HG03558 (cell line): ENCODE data around the gene MAEL.

Experiments
- ATAC-seq: cut with Tn5 transposase; IDR thresholded peaks from one replicate; pipeline ENCODE4 v1.9.1; 2021; ENCODE audit warnings: moderate number of reproducible peaks; ENCODE audit not compliant: unreplicated experiment; ENCODE audit errors: extremely low read depth

The MAEL gene

GRCh38 chr1:167052389-167052788 lies 63.3 kb downstream of the MAEL start:
- ATAC-seq = no peak

- ATAC-seq = no peak
Observed at GRCh38 chr1:167054531-167054930, 65.5 kb downstream of the MAEL start.

DNA sequence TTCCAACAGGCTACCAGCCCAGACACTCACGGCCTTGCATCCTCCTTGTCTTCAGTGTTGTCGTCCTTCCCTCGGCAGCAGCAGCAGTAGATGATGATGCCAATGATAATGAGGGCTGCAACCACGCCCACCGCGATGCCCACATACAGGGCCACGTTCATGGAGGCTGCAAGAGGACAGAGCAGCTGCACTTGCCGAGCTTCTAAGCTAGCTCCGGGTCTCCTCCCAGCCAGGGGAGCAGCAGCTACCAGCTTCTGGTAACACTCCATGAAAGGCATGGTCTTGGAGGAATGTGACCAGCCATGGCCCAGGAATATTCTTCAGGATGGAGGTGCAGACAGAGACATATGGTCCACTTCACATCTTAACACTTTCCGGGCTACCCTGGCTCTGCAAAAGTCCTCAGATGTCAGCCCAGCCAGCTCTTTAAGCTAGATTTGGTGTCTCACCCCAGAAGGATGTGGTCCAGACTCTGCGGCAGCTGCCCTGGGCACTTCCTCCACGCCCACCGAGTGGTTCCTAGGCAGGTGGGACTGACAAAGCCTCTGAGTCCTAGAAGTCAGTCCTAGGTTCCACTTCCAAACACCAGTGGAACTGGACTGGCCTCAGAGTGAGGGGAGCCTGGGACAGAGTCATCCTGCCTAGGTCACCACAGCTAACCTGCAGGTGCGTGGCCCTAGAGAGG lies 66.0 kb downstream of the MAEL start:
- ATAC-seq = no peak

DNA sequence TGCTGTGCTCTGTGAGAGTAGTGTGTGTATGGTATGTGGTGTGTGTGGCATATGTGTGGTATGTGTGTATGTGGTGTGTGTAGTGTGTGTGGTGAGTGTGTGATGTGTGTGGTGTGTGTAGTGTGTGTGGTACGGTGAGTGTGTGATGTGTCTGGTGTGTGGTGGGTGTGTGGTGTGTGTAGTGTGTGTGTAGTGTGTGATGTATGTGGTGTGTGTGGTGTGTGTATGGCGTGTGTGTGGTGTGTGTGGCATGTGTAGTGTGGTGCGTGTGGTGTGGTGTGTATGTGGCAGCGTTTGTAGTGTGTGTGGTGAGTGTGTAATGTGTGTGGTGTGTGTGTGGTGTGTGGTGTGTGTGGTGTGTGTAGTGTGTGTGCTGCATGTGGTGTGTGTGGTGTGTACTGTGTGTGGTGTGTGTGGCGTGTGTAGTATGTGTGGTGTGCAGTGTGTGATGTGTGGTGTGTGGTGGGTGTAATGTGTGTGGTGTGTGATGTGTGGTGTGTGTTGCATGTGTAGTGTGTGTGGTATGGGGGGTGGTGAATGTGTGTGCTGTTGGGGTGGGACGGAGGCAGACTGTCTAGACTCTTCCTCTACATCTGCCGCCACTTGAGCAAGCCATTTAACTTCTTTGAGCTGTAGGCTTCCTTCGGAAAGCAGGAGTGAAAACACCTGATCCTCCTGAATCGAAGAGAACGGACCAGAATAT lies 67.6 kb downstream of the MAEL start:
- no peak for ATAC-seq

DNA sequence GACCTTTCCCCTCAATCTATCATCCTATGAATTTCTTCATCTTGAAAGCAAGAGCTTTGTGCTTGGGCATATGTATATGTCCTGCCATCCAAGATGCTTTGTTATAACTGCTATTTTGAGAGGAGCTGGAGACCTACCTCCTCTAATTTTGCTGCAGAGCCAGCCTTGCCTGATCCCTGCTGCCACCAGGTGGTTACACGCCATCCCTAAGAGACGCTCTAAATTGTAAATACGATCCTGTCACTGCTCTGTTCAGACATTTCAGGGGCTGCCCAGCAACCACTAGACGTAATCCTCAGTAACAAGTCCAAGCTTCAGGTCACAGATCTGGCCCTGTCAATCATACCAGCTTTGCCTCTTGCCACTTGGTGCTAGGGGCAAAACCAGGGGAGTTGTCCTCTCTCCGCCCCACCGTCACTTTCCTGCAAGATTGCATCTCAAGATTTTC lies 68.2 kb downstream of the MAEL start:
- ATAC-seq = no peak

DNA sequence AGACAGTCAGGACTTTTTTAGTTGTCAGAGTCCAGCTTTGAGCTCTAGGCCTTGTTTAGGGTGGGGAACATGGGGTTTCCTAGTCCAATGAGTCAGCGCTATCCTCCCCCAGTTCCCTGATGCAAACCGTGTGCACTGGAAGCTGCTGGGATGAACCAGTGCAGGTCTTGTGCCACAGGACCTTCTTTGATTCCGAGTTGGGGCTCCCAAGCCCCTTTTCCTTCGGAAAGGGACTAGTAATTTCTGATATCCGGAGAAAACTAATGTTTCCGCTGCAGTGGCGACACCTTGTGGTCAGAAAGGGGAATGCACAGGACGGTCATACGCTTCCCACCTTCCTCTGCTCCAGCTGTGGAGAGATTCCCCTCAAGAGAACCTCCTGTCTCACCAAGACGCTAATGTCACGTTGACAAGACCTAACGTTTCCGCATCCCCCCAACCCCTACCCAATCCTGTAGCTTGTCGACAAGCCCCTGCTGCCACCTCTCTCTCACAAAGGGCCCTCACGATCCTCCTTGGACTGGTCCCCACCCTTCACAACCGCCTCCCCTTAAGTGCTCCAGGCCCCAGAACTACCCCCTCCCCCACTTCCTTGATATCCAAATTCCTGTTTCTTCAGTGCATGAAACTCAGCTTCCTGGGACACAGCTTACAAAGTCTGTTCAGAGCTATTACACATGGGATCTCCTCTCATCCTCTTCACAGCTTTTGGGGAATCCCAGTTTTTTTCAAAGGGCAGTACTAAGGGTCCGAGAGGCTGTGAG lies 70.1 kb downstream of the MAEL start:
- no peak for ATAC-seq

DNA sequence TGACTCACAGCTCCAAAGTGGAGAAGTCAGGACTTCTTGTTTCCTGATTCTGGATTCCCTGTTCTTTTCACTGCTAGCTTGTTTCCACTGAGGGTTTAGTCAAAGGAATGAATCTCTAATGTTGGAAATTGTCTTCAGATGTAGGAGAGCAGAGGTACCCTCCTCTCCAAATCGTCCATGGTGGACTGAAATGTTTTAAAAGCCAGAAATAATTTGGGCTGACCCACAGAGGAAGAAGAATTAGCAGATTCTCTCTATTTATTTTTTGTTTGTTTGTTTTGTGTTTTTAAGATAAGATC lies 70.7 kb downstream of the MAEL start:
- ATAC-seq = no peak

DNA sequence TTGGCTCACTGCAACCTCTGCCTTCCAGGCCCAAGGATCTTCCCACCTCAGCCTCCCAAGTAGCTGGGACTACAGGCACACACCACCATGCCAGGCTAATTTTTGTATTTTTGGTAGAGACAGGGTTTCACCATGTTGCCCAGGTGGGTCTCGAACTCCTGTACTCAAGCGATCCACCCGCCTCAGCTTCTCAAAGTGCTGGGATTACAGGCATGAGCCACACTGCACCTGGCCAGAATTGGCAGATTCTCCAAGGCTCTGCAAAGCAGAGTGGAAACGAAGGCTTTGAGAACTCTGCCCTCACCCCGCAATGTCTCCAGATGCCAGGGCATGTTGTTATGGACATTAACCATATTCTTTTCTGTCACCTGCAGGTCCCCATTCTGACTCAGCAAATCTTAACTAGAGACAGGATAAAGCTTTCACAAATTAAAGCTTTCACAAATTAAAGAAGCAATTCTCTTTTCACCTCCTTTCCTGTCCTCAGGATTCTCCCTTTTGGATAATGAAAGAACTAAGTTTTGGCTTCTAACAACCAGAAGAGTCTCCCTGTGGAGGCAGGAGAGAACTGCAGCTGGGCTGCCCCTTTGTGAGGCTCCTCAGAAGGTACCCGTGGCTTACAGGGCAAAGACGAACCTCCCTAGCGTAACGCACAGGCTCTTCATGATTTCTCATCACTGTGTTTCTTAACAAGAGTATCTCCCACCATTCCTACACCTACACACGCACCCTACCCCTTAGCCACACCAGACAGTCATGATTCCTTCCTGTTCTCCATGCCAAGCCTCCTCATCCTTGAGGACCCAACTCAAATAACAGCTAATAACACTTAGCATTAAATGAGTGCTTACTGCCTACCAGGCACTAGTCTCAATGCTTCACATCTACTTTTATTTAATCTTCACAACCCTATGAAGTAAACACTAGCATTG lies 71.3 kb downstream of the MAEL start:
- ATAC-seq = no peak

DNA sequence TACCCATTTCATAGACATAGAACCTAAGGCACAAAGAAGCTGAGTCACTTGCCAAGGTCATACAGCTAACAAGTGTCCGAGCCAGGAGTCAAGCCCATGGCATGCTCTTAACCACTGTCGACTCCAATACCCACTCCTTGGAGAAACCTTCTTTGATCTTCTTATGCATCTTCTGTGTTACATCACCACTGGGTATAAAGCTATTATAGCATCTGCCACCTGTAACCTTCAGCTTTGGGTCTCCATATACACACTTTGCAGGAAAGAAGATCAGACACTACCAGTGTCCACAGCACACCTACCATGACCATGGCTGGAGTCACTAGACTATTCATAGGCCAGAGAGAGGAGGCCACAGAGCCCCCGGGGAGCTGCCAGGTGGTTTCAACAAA lies 72.0 kb downstream of the MAEL start:
- no peak for ATAC-seq

GRCh38 chr1:167064621-167065020 lies 75.5 kb downstream of the MAEL start:
- no peak for ATAC-seq

GRCh38 chr1:167065471-167065870 lies 76.4 kb downstream of the MAEL start:
- no peak for ATAC-seq

DNA sequence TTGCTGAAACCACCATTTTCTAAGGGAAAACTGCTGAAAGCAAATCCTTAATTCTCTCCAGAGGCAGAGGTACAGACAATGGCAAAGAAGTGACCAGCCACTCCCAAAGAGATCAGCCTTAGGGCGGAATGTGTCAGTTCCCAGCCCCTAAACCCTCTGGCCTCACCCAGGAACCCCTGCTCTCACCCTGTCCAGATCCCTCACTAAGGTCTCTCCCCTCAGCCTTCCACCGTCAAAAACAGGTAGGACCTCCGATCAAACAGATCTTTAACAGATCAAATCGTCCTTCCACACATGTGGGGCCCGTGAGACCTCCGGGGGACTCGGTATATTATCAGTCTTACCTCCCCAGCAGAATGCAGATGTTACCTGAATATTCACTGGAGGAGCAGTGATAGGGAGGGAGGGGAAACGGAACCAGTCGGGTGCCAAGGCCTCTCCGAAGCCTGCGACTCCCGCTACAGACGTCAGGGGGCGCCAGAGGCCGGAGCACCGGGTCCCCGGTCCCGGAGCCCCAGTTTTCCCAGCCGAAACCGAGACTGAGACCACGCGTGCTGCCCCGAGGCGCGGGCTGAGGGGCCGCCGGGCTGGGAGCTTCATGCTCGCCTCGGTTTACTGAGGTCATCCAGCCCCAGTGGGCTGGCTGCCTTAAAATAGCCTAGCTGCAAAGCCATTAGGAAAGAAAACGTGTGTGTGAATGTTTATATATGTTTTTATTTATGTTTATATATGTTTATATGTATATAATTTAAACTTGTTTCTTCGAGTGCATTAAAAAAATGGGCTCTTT lies 77.4 kb downstream of the MAEL start:
- no peak for ATAC-seq

DNA sequence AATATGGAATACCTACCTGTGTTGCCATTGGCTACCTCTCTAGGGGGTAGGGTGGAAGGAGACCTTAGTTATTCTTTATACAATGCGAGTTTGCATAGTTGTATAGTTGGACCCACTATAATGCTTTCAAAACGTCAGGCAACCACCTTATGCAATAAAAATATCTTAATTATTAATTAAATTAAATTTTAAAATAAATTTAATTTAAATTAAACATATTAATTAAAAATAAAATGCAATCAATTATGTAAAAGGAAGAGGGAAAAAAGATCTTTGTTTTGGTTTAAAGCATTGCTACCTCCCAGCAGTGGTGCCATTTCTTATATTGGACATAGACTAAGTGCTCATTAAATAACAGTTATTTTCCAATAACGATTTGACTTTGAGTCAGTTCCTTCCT lies 78.8 kb downstream of the MAEL start:
- no peak for ATAC-seq

- ATAC-seq = no peak
Observed at GRCh38 chr1:167068761-167069160, 79.7 kb downstream of the MAEL start.

GRCh38 chr1:167071286-167071685 lies 82.2 kb downstream of the MAEL start:
- no peak for ATAC-seq
